Astrocyte (in vitro differentiated cells and primary cell): Measurements from ENCODE around the gene CNN2. TPM values are rescaled to one million over a fixed set of nuclear protein-coding genes. Genes with fewer than 3 reads are reported as not detected.

ENCODE experiments used
- DNase-seq: peaks from one replicate; pipeline ENCODE4 v3.0.0-alpha.2; 2010; ENCODE audit warnings: low read depth
- FAIRE-seq: peaks from 2 replicates; lab custom pipeline; 2011; peaks lifted over from hg19 to GRCh38; lab: Jason Lieb, UNC
- H2AFZ ChIP-seq: 2 replicates; pipeline ENCODE4 v1.6.0; 2012; ENCODE audit warnings: low read depth, low read length, inconsistent platforms
- H3K27ac ChIP-seq: 2 replicates; pipeline ENCODE4 v1.5.1; 2011; ENCODE audit warnings: low read depth, low read length, inconsistent platforms
- H3K27me3 ChIP-seq: 2 replicates; pipeline ENCODE4 v1.6.0; 2011; ENCODE audit warnings: low read length, inconsistent platforms; ENCODE audit not compliant: insufficient read depth
- H3K36me3 ChIP-seq: 2 replicates; pipeline ENCODE4 v1.5.1; 2011; ENCODE audit warnings: low read length, inconsistent platforms; ENCODE audit not compliant: insufficient read depth
- H3K4me1 ChIP-seq: 2 replicates; pipeline ENCODE4 v1.5.1; 2011; ENCODE audit warnings: low read length, inconsistent platforms; ENCODE audit not compliant: insufficient read depth
- H3K4me2 ChIP-seq: 2 replicates; pipeline ENCODE4 v1.6.0; 2012; ENCODE audit warnings: low read length, inconsistent platforms
- H3K4me3 ChIP-seq: 2 replicates; pipeline ENCODE4 v1.5.1; 2011; ENCODE audit warnings: low read depth, mild to moderate bottlenecking, low read length, inconsistent platforms; ENCODE audit not compliant: insufficient read depth
- H3K79me2 ChIP-seq: 2 replicates; pipeline ENCODE4 v1.6.0; 2012; ENCODE audit warnings: mild to moderate bottlenecking, low read length, inconsistent platforms; ENCODE audit not compliant: insufficient read depth
- H3K9ac ChIP-seq: 2 replicates; pipeline ENCODE4 v1.6.0; 2012; ENCODE audit warnings: mild to moderate bottlenecking, low read length, inconsistent platforms
- H3K9me3 ChIP-seq: 2 replicates; pipeline ENCODE4 v1.5.1; 2012; ENCODE audit warnings: low read depth, mild to moderate bottlenecking, low read length, inconsistent platforms; ENCODE audit not compliant: insufficient read depth
- H4K20me1 ChIP-seq: 2 replicates; pipeline ENCODE4 v1.6.0; 2012; ENCODE audit warnings: low read length, inconsistent platforms; ENCODE audit not compliant: insufficient read depth
- H3K27ac Mint-ChIP-seq: one replicate; pipeline ENCODE4 v1.8.0; 2021; ENCODE audit warnings: mild to moderate bottlenecking, mixed read lengths; ENCODE audit not compliant: unreplicated experiment
- H3K27me3 Mint-ChIP-seq: one replicate; pipeline ENCODE4 v1.8.0; 2021; ENCODE audit warnings: low read depth, mixed read lengths; ENCODE audit not compliant: unreplicated experiment
- H3K36me3 Mint-ChIP-seq: one replicate; pipeline ENCODE4 v1.8.0; 2021; ENCODE audit warnings: low read depth, mixed read lengths; ENCODE audit not compliant: unreplicated experiment
- H3K4me1 Mint-ChIP-seq: one replicate; pipeline ENCODE4 v1.8.0; 2021; ENCODE audit warnings: low read depth, mixed read lengths; ENCODE audit not compliant: unreplicated experiment
- H3K4me3 Mint-ChIP-seq: one replicate; pipeline ENCODE4 v1.8.0; 2021; ENCODE audit warnings: mild to moderate bottlenecking, moderate library complexity, mixed read lengths; ENCODE audit not compliant: unreplicated experiment
- H3K9me3 Mint-ChIP-seq: one replicate; pipeline ENCODE4 v1.8.0; 2021; ENCODE audit warnings: mild to moderate bottlenecking, mixed read lengths; ENCODE audit not compliant: unreplicated experiment
- EZH2 ChIP-seq: IDR thresholded peaks from 2 replicates; pipeline ENCODE4 v1.6.1; 2012; ENCODE audit warnings: mild to moderate bottlenecking, low read length, inconsistent platforms; ENCODE audit not compliant: insufficient read depth
- total RNA-seq: library from RNA; stranded (reverse); gene quantifications from 2 replicates; pipeline ENCODE4 v1.2.1, GENCODE V29; 2021
- TF ChIP-seq, protein P1 (sequence below): IDR thresholded peaks from 2 replicates; pipeline ENCODE4 v1.5.1; 2011; ENCODE audit warnings: low read depth, mild to moderate bottlenecking, inconsistent platforms, low read length, moderate library complexity; ENCODE audit not compliant: insufficient read depth

Gene CNN2
- total RNA-seq, 1 donor from 2014 or later = 819 TPM

DNA sequence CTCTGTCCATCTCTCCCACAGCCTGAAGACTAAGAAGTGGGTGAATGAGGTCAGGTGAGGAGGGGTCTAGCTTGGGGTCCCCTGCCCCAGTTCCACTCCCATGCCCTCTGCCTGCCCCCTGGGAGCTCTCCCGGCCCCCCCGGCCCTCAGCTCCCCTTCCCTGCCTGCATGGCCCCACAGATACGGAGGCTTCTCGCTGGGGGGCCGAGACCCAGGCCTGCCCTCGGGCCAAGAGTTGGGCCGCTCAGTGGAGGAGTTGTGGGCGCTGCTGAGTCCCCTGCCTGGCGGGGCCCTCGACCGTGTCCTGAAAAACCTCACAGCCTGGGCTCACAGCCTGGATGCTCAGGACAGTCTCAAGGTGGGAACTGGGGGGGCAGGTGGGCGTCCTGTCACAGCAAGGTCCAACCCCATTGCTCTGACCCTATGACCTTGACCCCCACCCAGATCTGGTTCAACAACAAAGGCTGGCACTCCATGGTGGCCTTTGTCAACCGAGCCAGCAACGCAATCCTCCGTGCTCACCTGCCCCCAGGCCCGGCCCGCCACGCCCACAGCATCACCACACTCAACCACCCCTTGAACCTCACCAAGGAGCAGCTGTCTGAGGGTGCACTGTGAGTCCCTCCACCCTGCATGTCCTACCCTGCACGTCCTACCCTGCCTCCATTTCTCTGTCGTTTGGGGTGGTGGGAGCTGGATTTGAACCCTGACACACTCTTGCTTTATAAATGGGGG lies 29.6 kb downstream of the CNN2 start:
- TF ChIP-seq EZH2 = no peak
- Histone ChIP-seq H3K79me2 (no peaks in the 10 kb centered on the region), H3K4me1 (no peaks in the 10 kb centered on the region), H2AFZ (no peak overlapping the region), H3K36me3 (no peaks in the 10 kb centered on the region), H4K20me1 (no peaks in the 10 kb centered on the region), H3K4me3 (no peak overlapping the region), H3K9ac (no peak overlapping the region), H3K27me3 (no peaks in the 10 kb centered on the region), H3K4me2 (no peak overlapping the region), H3K27ac (no peak overlapping the region), H3K9me3 (peaks cover 28% of the 10 kb centered on the region)
- Mint-ChIP-seq H3K36me3 (peaks cover 22% of the 10 kb centered on the region), H3K4me3 (no peak overlapping the region), H3K4me1 (no peaks in the 10 kb centered on the region), H3K27me3 (no peaks in the 10 kb centered on the region), H3K27ac (no peak overlapping the region), H3K9me3 (no peaks in the 10 kb centered on the region)
- DNase-seq (no peak), FAIRE-seq (no peak)

DNA sequence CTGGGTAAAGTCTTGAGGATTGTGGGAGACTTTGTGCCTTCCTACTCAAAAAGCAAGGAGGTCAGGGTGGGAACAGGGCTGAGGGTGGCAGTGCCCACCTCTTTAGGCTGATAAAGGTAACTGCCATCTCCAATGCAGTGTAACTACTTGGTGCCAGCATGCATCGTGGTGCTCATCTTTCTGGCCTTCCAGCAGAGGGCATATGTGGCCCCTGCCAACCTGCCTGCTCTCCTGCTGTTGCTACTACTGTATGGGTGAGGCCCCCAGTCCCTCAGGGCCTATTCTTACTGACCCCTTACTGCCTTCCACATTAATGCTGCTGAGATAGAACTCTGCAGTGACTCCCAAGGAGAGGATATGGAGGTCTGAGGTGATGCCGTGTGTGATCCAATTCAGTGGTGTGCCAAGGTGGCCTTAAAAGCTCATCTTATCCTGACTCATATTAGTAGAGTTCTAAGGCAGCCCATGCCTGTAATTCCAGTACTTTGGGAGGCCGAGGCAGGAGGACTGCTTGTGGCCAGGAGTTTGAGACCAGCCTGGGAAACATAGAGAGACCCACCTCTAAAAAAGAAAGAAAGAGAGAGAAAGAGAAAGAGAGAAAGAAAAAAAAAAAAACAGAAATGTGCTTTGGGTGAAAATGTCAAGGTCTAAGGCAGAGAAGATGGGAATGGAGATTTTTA lies 30.9 kb downstream of the CNN2 start:
- Mint-ChIP-seq H3K27me3 (no peaks in the 10 kb centered on the region), H3K36me3 (peaks cover 18% of the 10 kb centered on the region), H3K27ac (no peak overlapping the region), H3K4me3 (no peak overlapping the region), H3K4me1 (no peaks in the 10 kb centered on the region), H3K9me3 (no peaks in the 10 kb centered on the region)
- Histone ChIP-seq H3K79me2 (no peaks in the 10 kb centered on the region), H4K20me1 (no peaks in the 10 kb centered on the region), H3K27me3 (no peaks in the 10 kb centered on the region), H3K36me3 (no peaks in the 10 kb centered on the region), H3K9ac (no peak overlapping the region), H3K4me1 (no peaks in the 10 kb centered on the region), H3K9me3 (peaks cover 28% of the 10 kb centered on the region), H2AFZ (no peak overlapping the region), H3K27ac (no peak overlapping the region), H3K4me3 (no peak overlapping the region), H3K4me2 (no peak overlapping the region)
- peak; percentile 67 for DNase-seq
- TF ChIP-seq, protein P1, sequence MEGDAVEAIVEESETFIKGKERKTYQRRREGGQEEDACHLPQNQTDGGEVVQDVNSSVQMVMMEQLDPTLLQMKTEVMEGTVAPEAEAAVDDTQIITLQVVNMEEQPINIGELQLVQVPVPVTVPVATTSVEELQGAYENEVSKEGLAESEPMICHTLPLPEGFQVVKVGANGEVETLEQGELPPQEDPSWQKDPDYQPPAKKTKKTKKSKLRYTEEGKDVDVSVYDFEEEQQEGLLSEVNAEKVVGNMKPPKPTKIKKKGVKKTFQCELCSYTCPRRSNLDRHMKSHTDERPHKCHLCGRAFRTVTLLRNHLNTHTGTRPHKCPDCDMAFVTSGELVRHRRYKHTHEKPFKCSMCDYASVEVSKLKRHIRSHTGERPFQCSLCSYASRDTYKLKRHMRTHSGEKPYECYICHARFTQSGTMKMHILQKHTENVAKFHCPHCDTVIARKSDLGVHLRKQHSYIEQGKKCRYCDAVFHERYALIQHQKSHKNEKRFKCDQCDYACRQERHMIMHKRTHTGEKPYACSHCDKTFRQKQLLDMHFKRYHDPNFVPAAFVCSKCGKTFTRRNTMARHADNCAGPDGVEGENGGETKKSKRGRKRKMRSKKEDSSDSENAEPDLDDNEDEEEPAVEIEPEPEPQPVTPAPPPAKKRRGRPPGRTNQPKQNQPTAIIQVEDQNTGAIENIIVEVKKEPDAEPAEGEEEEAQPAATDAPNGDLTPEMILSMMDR = no peak
- no peak for TF ChIP-seq EZH2
- peak; percentile 32 for FAIRE-seq

DNA sequence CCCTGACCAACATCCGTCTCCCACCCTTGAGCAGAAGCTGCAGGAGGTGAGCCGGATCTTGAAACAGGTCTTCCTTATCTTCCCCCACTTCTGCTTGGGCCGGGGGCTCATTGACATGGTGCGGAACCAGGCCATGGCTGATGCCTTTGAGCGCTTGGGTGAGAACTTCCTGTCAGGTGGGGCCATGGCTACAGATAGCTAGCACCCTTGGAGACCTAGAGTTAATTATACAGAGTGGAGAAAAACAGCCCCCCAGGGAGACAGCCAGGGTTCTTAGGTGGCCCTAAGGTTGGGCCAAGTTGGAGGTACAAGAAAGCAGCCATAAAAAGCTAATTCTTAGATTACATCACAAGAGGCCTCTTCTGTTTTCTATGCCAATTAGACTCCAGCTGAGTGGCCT lies 31.7 kb downstream of the CNN2 start:
- Histone ChIP-seq H3K79me2 (no peaks in the 10 kb centered on the region), H3K4me3 (no peak overlapping the region), H3K27me3 (no peaks in the 10 kb centered on the region), H3K36me3 (no peaks in the 10 kb centered on the region), H4K20me1 (no peaks in the 10 kb centered on the region), H3K4me1 (no peaks in the 10 kb centered on the region), H2AFZ (no peak overlapping the region), H3K4me2 (no peak overlapping the region), H3K27ac (no peak overlapping the region), H3K9ac (no peak overlapping the region), H3K9me3 (peaks cover 28% of the 10 kb centered on the region)
- no peak for FAIRE-seq
- Mint-ChIP-seq H3K9me3 (no peaks in the 10 kb centered on the region), H3K36me3 (peaks cover 18% of the 10 kb centered on the region), H3K27me3 (no peaks in the 10 kb centered on the region), H3K27ac (no peak overlapping the region), H3K4me1 (no peaks in the 10 kb centered on the region), H3K4me3 (no peak overlapping the region)
- TF ChIP-seq EZH2 = no peak
- TF ChIP-seq, protein P1 = no peak
- DNase-seq = no peak
